GM12891 (cell line): ENCODE results near the gene EHD4.

Experiments used
- SPI1 ChIP-seq: IDR thresholded peaks from 2 replicates; pipeline ENCODE4 v1.6.1; 2011; ENCODE audit warnings: low read depth, low read length, control low read depth
- TAF1 ChIP-seq: IDR thresholded peaks from 2 replicates; pipeline ENCODE4 v1.6.1; 2011; ENCODE audit warnings: low read depth, low read length, control low read depth

- TF ChIP-seq SPI1, result no peak
- no peak for TF ChIP-seq TAF1
Observed at GRCh38 chr15:41884458-41884857, 87.9 kb downstream of the EHD4 start.
